ENCODE measurements around the gene MGAT4B. TPM values are rescaled to one million over a fixed set of nuclear protein-coding genes. Genes with fewer than 3 reads are reported as not detected.

Gene MGAT4B
- total RNA-seq, 2 donors from 2014 or later, result 82.7 to 142 TPM

GRCh38 chr5:179795863-179796833 lies 10.5 kb downstream of the MGAT4B start:
- intact Hi-C loops (cut with DNase I), result loop anchor here (2.0 to 5.0 kb wide), 2 partner anchors 34 to 137 kb away; no protein-coding TSS in a partner anchor
- Histone ChIP-seq H3K9me3 (no peaks in the 10 kb centered on the region), H3K27ac (peak overlapping the region; percentile 94), H3K36me3 (peaks cover 15 to 22% of the 10 kb centered on the region in 2 donors), H3K27me3 (replicated peaks; ENCODE audit: insufficient read depth) (no peaks in the 10 kb centered on the region), H3K4me1 (replicated peaks) (peaks cover 12% of the 10 kb centered on the region), H3K4me3 (peak overlapping the region; percentile 44 to 57)
- 2% methylated on average over 91 of the region's 113 CpGs for WGBS
- TF ChIP-seq POLR2AphosphoS5 (IDR thresholded peaks at IDR 0.05), result peak; percentile 54
- TF ChIP-seq POLR2A (IDR thresholded peaks at IDR 0.05), result peak; percentile 44
- TF ChIP-seq CTCF (IDR thresholded peaks at IDR 0.05), result peak; percentile 86 to 96 (median 92)
- DNase-seq (ENCODE audit: low spot score), result peak; percentile 81

GRCh38 chr5:179795049-179795862 lies 11.4 kb downstream of the MGAT4B start:
- H3K27me3 ChIP-seq (replicated peaks; ENCODE audit: insufficient read depth), result no peaks in the 10 kb centered on the region
- H3K4me3 ChIP-seq, result peak overlapping the region; percentile 44 to 57

GRCh38 chr5:179794575-179794974 lies 12.1 kb downstream of the MGAT4B start:
- peak overlapping the region in 1 of 2 donors; percentile 94 for H3K27ac ChIP-seq
- peaks cover 12% of the 10 kb centered on the region for H3K4me1 ChIP-seq (replicated peaks)
- intact Hi-C loops (cut with DNase I), result loop anchor here (2.0 kb wide), 1 partner anchor 136 kb away; no protein-coding TSS in a partner anchor
- H3K36me3 ChIP-seq, result peaks cover 10 to 14% of the 10 kb centered on the region in 2 donors
- TF ChIP-seq POLR2AphosphoS5 (IDR thresholded peaks at IDR 0.05) (no peak), CTCF (IDR thresholded peaks at IDR 0.05) (no peak), POLR2A (IDR thresholded peaks at IDR 0.05) (no peak)
- no peaks in the 10 kb centered on the region for H3K9me3 ChIP-seq
- H3K27me3 ChIP-seq (replicated peaks; ENCODE audit: insufficient read depth), result no peaks in the 10 kb centered on the region
- no peak overlapping the region for H3K4me3 ChIP-seq
- DNase-seq (ENCODE audit: low spot score), result no peak
- WGBS, result 96% methylated on average over 3 of the region's 3 CpGs

More at GRCh38 chr5:179795049-179795862, 11.4 kb downstream of the MGAT4B start:
- H3K4me1 ChIP-seq (replicated peaks), result peaks cover 12% of the 10 kb centered on the region
- peak overlapping the region; percentile 94 for H3K27ac ChIP-seq
- intact Hi-C loops (cut with DNase I), result loop anchor here (2.0 to 5.0 kb wide), 2 partner anchors 33 to 136 kb away; no protein-coding TSS in a partner anchor
- DNase-seq (ENCODE audit: low spot score), result no peak
- H3K9me3 ChIP-seq, result no peaks in the 10 kb centered on the region
- WGBS, result 11% methylated on average over 41 of the region's 53 CpGs
- TF ChIP-seq POLR2AphosphoS5 (IDR thresholded peaks at IDR 0.05) (no peak), POLR2A (IDR thresholded peaks at IDR 0.05) (no peak), CTCF (IDR thresholded peaks at IDR 0.05) (no peak)
- peaks cover 15 to 21% of the 10 kb centered on the region in 2 donors for H3K36me3 ChIP-seq

GRCh38 chr5:179794171-179794570 lies 12.5 kb downstream of the MGAT4B start:
- WGBS, result 49% methylated on average over 3 of the region's 3 CpGs
- H3K27ac ChIP-seq, result peak overlapping the region; percentile 20 to 94

More at GRCh38 chr5:179794171-179794570, 12.5 kb downstream of the MGAT4B start:
- Histone ChIP-seq H3K4me3 (no peak overlapping the region), H3K4me1 (replicated peaks) (peaks cover 12% of the 10 kb centered on the region), H3K36me3 (peaks cover 10% of the 10 kb centered on the region in 2 donors), H3K9me3 (no peaks in the 10 kb centered on the region), H3K27me3 (replicated peaks; ENCODE audit: insufficient read depth) (no peaks in the 10 kb centered on the region)
- no peak for DNase-seq (ENCODE audit: low spot score)
- intact Hi-C loops (cut with DNase I), result loop anchor here (2.0 kb wide), 1 partner anchor 135 kb away; no protein-coding TSS in a partner anchor
- TF ChIP-seq POLR2AphosphoS5 (IDR thresholded peaks at IDR 0.05), result no peak
- no peak for TF ChIP-seq CTCF (IDR thresholded peaks at IDR 0.05)
- no peak for TF ChIP-seq POLR2A (IDR thresholded peaks at IDR 0.05)
